ENCODE data around the gene NKD2. TPM values are rescaled to one million over a fixed set of nuclear protein-coding genes. Genes with fewer than 3 reads are reported as not detected.

The NKD2 gene
- total and polyA plus RNA-seq, 11 donors = 0.56 to 6.6 (median 2.3) TPM

DNA sequence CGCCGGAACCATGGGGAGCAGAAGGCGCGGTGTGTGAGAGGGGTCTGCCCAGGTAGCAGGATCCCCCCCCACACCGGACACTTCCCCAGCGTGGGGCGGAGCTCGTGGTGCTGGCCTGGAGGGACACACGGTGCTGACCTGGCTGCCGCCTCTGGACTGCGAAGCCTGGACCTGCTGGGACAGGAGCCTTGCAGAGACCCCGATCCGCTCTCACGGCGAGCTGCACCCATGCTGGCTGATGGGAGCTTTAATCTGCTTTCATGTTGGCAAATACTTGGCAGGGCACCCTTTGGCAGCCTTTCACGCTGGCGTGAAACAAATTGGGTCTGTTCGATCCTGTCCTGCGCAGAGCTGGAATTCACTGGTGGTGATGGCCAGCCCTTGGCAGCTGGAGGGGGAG, 7.4 kb downstream of the NKD2 start:
- no peak overlapping the region for H3K4me3 ChIP-seq
- TF ChIP-seq, protein P1, sequence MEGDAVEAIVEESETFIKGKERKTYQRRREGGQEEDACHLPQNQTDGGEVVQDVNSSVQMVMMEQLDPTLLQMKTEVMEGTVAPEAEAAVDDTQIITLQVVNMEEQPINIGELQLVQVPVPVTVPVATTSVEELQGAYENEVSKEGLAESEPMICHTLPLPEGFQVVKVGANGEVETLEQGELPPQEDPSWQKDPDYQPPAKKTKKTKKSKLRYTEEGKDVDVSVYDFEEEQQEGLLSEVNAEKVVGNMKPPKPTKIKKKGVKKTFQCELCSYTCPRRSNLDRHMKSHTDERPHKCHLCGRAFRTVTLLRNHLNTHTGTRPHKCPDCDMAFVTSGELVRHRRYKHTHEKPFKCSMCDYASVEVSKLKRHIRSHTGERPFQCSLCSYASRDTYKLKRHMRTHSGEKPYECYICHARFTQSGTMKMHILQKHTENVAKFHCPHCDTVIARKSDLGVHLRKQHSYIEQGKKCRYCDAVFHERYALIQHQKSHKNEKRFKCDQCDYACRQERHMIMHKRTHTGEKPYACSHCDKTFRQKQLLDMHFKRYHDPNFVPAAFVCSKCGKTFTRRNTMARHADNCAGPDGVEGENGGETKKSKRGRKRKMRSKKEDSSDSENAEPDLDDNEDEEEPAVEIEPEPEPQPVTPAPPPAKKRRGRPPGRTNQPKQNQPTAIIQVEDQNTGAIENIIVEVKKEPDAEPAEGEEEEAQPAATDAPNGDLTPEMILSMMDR (IDR thresholded peaks at IDR 0.05) = no peak
- TF ChIP-seq POLR2A (IDR thresholded peaks at IDR 0.05) = no peak
- ATAC-seq = no peak
- intact Hi-C loops (cut with DNase I) = no loop called here
- peak in 1 of 5 donors; percentile 33 for DNase-seq
- H3K27ac ChIP-seq = no peak overlapping the region
- no peaks in the 10 kb centered on the region for H3K27me3 ChIP-seq
- no peaks in the 10 kb centered on the region for H3K36me3 ChIP-seq
- H3K4me1 ChIP-seq = peaks cover 0 to 2% (median 0%) of the 10 kb centered on the region in 12 donors
- WGBS, 4 donors = 84 to 90% (median 89%) methylated on average over 7 to 19 of the region's 19 CpGs
- H3K9me3 ChIP-seq = no peaks in the 10 kb centered on the region

- DNase-seq (peak in 1 of 5 donors; percentile 9), ATAC-seq (no peak)
- H3K36me3 ChIP-seq = no peaks in the 10 kb centered on the region
- H3K27ac ChIP-seq = no peak overlapping the region
- no peaks in the 10 kb centered on the region for H3K27me3 ChIP-seq
- no peak overlapping the region for H3K4me3 ChIP-seq
- WGBS, 4 donors = 86 to 88% (median 86%) methylated on average over 16 of the region's 16 CpGs
- intact Hi-C loops (cut with DNase I) = no loop called here
- H3K4me1 ChIP-seq = no peaks in the 10 kb centered on the region
- H3K9me3 ChIP-seq = no peaks in the 10 kb centered on the region
- TF ChIP-seq, protein P1 (IDR thresholded peaks at IDR 0.05) = no peak
- TF ChIP-seq POLR2A (IDR thresholded peaks at IDR 0.05) = no peak
These were observed 7.9 kb downstream of the NKD2 start for GRCh38 chr5:1016476-1016875.

GRCh38 chr5:1017056-1017455, 8.5 kb downstream of the NKD2 start:
- no peak for ATAC-seq
- H3K4me1 ChIP-seq = no peaks in the 10 kb centered on the region
- H3K36me3 ChIP-seq = no peaks in the 10 kb centered on the region
- intact Hi-C loops (cut with DNase I) = no loop called here
- H3K27ac ChIP-seq = no peak overlapping the region
- no peak overlapping the region for H3K4me3 ChIP-seq
- peak in 2 of 5 donors; percentile 10 to 13 for DNase-seq
- WGBS, 4 donors = 80 to 92% (median 88%) methylated on average over 11 to 12 of the region's 12 CpGs
- no peaks in the 10 kb centered on the region for H3K9me3 ChIP-seq
- no peaks in the 10 kb centered on the region for H3K27me3 ChIP-seq
- TF ChIP-seq, protein P1 (IDR thresholded peaks at IDR 0.05) = no peak
- TF ChIP-seq POLR2A (IDR thresholded peaks at IDR 0.05) = no peak

DNA sequence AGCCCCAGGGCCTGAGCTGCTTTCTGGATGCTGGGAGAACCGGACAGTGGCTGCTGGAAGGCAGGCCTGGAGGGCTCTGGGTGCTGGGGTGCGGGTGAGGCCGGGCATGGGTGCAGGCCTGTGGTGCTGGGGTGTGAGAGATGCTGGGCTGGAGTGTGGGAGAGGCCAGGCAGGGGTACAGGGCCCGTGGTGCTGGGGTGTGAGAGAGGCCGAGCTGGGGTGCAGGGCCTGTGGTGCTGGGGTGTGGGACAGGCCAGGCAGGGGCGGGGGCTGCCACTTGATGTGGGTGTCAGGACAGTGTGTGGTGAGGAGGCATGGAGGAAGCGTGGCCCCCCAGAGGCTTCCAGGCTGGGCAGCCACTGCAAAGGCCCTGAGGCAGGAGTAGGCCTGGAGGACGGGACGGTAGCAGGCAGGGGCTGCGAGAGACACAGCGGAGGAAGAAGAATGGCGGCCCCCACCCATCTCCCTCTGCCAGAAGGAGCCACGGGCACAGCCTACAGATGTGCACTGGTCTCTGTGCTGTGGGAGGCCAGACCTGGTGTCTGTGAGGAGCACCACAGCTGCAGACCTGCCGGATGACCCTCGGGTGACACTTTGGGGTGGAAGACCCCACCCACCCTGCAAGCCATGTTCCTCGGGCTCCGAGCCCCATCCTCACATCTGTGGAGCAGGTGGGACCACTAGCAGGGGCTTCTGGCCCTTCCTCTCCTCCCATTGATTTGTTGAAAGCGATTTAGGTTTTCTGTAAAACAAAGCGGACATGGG, 9.3 kb downstream of the NKD2 start:
- Histone ChIP-seq H3K4me1 (no peaks in the 10 kb centered on the region), H3K36me3 (no peaks in the 10 kb centered on the region), H3K4me3 (no peak overlapping the region), H3K9me3 (no peaks in the 10 kb centered on the region), H3K27ac (no peak overlapping the region), H3K27me3 (no peaks in the 10 kb centered on the region)
- ATAC-seq (no peak), DNase-seq (peak in 3 of 5 donors; percentile 15 to 56 (median 21))
- TF ChIP-seq, protein P1 (IDR thresholded peaks at IDR 0.05) = no peak
- TF ChIP-seq POLR2A (IDR thresholded peaks at IDR 0.05) = no peak
- intact Hi-C loops (cut with DNase I) = no loop called here
- 94 to 96% (median 96%) methylated on average over 16 to 19 of the region's 19 CpGs for WGBS, 4 donors
